GM21723 (cell line): Measurements from ENCODE around the gene VPS13D.

ENCODE experiments used
- ATAC-seq: cut with Tn5 transposase; IDR thresholded peaks from one replicate; pipeline ENCODE4 v1.9.1; 2021; ENCODE audit warnings: mild to moderate bottlenecking, moderate library complexity; ENCODE audit not compliant: unreplicated experiment

VPS13D gene

DNA sequence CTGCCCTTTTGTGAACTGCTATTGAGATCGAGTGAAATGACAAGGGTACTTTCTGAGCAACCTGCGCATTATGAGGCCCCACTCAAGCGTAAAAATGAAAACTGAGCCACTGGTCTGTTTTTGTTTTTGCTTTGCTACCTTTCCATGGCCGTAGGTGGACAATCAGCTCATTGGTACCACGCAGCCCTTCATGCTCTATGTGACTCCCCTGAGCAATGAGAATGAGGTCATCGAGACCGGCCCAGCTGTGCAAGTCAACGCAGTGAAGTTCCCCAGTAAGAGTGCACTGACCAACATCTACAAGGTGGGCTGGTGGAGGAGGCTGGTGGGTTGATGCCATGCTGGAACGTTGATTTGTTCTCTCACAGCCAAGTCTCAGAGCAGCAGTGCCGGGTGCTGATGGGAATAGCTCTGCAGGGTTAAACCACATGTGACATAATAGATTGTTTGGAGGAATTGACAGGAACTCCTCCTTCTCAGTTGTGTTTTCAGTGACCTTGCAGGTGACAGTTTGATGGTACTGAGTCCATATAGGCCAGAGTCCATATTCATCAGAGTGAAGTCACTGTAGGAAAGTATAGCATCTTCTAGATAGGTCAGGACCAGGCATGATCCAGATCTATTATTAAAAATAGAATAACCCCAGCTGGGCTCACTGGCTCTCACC lies 170.3 kb downstream of the VPS13D start:
- no peak for ATAC-seq

- ATAC-seq: no peak
Measured at GRCh38 chr1:12402159-12402673, 172.4 kb downstream of the VPS13D start.

DNA sequence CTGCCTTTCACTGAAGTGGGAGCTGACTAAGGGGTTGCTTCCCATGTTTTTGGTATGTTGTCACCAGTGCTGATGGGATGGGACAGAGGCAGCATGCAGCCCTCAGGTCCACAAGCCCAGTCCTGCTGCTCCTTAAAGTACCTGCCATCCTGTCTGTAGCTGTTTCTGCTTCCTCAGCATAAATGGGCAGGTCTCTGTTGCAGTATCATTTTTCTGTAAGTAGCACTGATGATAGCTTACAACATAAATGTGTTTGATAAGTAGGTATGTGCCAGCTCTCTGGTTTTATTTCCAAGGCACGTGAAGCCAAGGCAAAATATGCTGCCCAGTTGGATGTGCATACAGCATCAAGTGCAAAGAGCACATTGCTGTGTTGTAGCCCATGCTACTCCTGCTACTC lies 173.0 kb downstream of the VPS13D start:
- no peak for ATAC-seq

- ATAC-seq: no peak
Measured at GRCh38 chr1:12404918-12405317, 175.1 kb downstream of the VPS13D start.

GRCh38 chr1:12405325-12406210 lies 175.7 kb downstream of the VPS13D start:
- ATAC-seq: no peak

GRCh38 chr1:12406211-12407021 lies 176.6 kb downstream of the VPS13D start:
- no peak for ATAC-seq

GRCh38 chr1:12407050-12407961 lies 177.5 kb downstream of the VPS13D start:
- ATAC-seq: no peak

GRCh38 chr1:12407962-12408454 lies 178.2 kb downstream of the VPS13D start:
- ATAC-seq: no peak

DNA sequence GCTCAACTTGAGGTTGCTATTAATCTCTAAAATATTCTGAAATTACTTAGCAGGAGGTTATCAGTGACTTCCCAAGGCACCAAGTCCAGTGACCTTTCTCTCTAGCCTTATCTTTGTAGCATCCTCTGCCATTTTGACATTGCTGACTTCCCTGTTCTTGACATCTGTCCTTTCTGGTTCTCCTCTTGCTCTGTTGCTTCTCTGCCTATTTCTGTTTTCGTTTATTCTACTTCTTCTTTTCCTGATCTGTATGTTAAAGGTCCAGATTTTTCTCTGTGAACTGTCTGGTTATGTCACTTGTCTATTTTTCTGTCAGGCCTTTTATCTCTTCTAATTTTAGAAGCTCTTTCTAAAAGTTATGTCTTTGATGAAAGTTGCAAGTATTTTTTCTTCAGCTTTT lies 178.8 kb downstream of the VPS13D start:
- no peak for ATAC-seq

DNA sequence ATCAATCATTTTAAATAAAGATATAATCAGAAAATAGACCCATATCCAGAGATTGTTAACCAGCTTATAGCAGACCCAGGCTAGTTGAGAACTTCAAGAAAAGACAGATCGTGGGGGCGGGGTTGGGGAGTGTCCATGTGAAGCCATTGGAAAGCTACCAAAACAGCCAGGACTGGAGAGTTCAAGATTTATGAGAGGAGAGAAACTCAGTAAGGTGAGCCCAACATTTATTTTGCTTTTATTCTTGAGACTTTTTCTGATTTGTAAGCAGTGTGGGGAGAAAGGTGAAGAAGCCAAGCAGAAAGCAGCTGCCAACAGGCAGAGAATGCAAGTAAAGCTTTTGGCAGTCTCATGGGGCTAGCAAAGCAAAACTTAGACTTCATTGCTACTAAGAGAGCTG lies 179.9 kb downstream of the VPS13D start:
- no peak for ATAC-seq

DNA sequence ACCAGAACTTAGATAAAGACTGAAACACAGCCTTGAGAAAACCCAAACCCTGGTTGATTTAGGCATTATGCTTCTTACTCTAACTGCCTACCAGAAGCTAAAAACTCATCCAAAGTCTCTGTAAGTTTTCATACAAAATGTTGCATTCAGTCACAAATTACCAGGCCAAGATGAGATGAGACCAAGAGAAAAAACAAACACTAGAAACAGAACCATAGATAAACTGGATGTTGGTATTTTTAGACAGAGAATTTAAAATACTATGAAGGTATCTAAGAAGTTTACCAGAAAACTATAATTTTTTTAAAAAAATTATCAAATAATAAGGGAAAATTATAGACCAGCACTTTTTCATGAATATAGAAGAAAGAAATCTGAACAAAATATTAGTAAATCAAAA lies 180.5 kb downstream of the VPS13D start:
- no peak for ATAC-seq

DNA sequence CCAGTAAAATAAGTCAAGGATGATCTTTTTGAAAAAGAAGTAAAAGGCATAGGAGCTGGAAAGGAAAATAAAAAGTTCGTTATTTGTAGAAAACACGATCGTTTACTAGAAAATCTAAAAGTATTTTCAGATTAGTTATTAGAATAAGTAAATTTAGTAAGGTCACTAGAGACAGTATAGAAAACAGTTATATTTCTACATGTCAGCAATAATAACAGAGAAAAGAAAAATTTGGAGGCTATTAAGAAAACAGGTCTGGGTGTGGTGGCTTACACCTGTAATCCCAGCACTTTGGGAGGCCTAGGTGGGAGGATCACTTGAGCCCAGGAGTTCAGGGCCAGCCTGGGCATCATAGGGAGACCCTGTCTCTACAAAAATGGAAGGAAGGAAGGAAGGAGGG lies 181.3 kb downstream of the VPS13D start:
- ATAC-seq: no peak

DNA sequence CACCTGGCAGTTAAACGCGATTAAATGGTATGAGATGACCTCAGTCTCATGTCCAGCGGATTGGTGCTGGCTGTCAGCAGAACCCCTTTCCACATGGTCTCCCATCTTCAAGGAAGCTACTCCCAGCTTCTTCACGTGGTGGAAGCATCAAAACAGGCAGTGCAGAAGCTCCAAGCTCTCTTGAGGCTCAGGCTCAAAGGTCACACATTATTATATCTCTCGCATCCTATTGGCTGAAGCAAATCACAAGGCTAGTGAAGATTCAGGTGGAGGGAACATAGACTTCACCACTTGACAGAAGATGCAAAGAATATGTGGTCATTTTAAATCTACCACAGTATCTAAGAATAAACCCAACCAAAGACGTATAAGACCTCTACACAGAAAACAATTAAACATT lies 181.9 kb downstream of the VPS13D start:
- no peak for ATAC-seq

- no peak for ATAC-seq
Measured at GRCh38 chr1:12412439-12412838, 182.6 kb downstream of the VPS13D start.

DNA sequence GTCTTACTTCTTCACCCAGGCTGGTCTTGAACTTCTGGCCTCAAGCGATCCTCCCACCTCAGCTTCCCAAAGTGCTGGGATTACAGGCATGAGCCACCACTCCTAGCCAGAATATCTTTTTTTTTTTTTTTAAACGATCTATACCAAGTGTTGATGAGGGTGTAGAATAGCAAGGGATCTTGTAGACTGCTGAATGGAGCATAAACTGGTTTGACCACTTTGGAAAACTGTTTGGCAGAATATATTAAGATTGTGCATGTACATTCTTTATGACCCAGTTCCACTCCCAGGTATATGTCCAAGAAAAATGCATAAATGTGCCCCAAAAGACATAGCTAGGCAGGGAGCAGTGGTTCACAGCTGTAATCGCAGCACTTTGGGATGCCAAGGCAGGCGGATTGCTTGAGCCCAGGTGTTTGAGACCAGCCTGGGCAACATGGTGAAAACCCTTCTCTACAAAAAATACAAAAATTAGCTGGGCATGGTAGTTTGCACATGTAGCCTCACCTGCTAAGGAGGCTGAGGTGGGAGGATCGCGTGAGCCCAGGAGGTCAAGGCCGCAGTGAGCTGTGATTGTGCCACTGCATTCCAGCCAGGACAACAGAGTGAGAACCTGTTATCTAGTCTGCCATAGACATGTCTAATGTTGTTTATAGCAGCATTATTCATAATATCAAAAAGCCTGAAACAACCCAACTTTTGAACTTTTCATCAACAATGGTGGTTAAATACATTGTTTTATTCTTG lies 184.0 kb downstream of the VPS13D start:
- no peak for ATAC-seq

- ATAC-seq: no peak
Measured at GRCh38 chr1:12414444-12415018, 184.7 kb downstream of the VPS13D start.

GRCh38 chr1:12415038-12415466 lies 185.2 kb downstream of the VPS13D start:
- ATAC-seq: no peak

DNA sequence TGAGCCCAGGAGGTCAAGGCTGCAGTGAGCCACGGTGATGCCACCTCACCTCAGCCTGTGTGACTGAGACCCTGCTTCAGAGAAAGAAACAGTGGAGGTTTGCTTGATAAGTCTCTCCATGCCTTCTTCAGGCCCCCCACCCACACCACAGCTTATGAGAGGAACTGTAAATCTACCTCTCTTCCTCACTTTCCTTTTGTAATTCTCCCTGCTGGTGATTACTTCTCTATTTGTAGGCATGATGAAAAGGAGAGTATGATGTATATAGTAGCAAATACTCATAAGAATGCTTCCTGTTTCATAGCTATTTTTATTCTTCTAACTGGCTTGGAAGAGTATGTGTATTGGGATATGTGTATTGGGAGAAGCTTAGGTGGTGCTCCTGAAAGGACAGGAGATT lies 186.3 kb downstream of the VPS13D start:
- no peak for ATAC-seq

- no peak for ATAC-seq
Measured at GRCh38 chr1:12416744-12417143, 186.9 kb downstream of the VPS13D start.
